NCI-H446 (cell line): ENCODE results near the gene NR1H2.

Experiments
- DNase-seq, 2 experiments: peaks; one replicate each; lab custom pipeline; 2025; lab: John Stamatoyannopoulos, UW

The NR1H2 gene

GRCh38 chr19:50401605-50402450, 25.6 kb downstream of the NR1H2 start:
- DNase-seq, result no peak

GRCh38 chr19:50402544-50403301, 26.5 kb downstream of the NR1H2 start:
- no peak for DNase-seq

GRCh38 chr19:50406156-50406820, 30.0 kb downstream of the NR1H2 start:
- no peak for DNase-seq

- DNase-seq, result no peak
These were observed 30.6 kb downstream of the NR1H2 start for GRCh38 chr19:50406829-50407228.

GRCh38 chr19:50409347-50409746, 33.1 kb downstream of the NR1H2 start:
- no peak for DNase-seq

GRCh38 chr19:50410109-50410508, 33.9 kb downstream of the NR1H2 start:
- no peak for DNase-seq

- no peak for DNase-seq
These were observed 36.2 kb downstream of the NR1H2 start for GRCh38 chr19:50412419-50412818.

- no peak for DNase-seq
These were observed 36.8 kb downstream of the NR1H2 start for GRCh38 chr19:50413096-50413495.

GRCh38 chr19:50413531-50413930, 37.3 kb downstream of the NR1H2 start:
- no peak for DNase-seq

- no peak for DNase-seq
These were observed 38.8 kb downstream of the NR1H2 start for GRCh38 chr19:50414864-50415660.

- no peak for DNase-seq
These were observed 39.4 kb downstream of the NR1H2 start for GRCh38 chr19:50415661-50416033.

- DNase-seq, result no peak
These were observed 40.0 kb downstream of the NR1H2 start for GRCh38 chr19:50416034-50416977.

GRCh38 chr19:50417111-50418081, 41.1 kb downstream of the NR1H2 start:
- no peak for DNase-seq

GRCh38 chr19:50418176-50419021, 42.1 kb downstream of the NR1H2 start, which contains the start of gene SPIB:
SPIB (plus strand) TSS chr19:50418938; CDS start chr19:50418963, 25 bp downstream.
- DNase-seq, result no peak

GRCh38 chr19:50419022-50419579, 42.8 kb downstream of the NR1H2 start:
- no peak for DNase-seq

GRCh38 chr19:50419580-50420035, 43.4 kb downstream of the NR1H2 start:
- DNase-seq, result no peak

- no peak for DNase-seq
These were observed 43.9 kb downstream of the NR1H2 start for GRCh38 chr19:50420127-50420526.

GRCh38 chr19:50420808-50421207, 44.6 kb downstream of the NR1H2 start:
- DNase-seq, result no peak
